Heart left ventricle (tissue), 16 donors: ENCODE measurements around the gene CFAP57. TPM values are rescaled to one million over a fixed set of nuclear protein-coding genes. Genes with fewer than 3 reads are reported as not detected.
"Not testable (repeated sequence)": the region's sequence is repeated elsewhere in the genome, so short reads cannot be mapped to it uniquely, and the experiment has no call there.

Source experiments
- ATAC-seq, 4 donors: fragments of 200-7000 bp; cut with Tn5 transposase; one replicate each; pipeline ENCODE4 v1.9.1; 2020 to 2022; ENCODE audit warnings: moderate library complexity in 4 of 4, mild to moderate bottlenecking in 3 of 4, moderate number of reproducible peaks in 1 of 4
- DNase-seq, 5 donors: peaks; one replicate each; pipeline ENCODE4 v3.0.0-alpha.2; 2020
- H3K27ac ChIP-seq, 12 donors: fragments of 200-600 bp; sonication (generic) in 4 of 12; one replicate each; pipeline versions ENCODE4 v1.5.0 to v1.8.0; 2016 to 2022; ENCODE audit warnings: mild to moderate bottlenecking in 2 of 12
- H3K27me3 ChIP-seq, 9 donors: fragments of 200-600 bp; sonication (generic) in 2 of 9; one replicate each; pipeline versions ENCODE4 v1.5.1 to v1.8.0; 2016 to 2022; ENCODE audit warnings: mild to moderate bottlenecking in 3 of 9
- H3K36me3 ChIP-seq, 9 donors: fragments of 200-600 bp; sonication (generic) in 2 of 9; one replicate each; pipeline versions ENCODE4 v1.5.0 to v1.8.0; 2018 to 2022; ENCODE audit warnings: mild to moderate bottlenecking in 2 of 9
- H3K4me1 ChIP-seq, 12 donors: fragments of 200-600 bp; sonication (generic) in 4 of 12; one replicate each; pipeline versions ENCODE4 v1.5.0 to v1.8.0; 2016 to 2022; ENCODE audit warnings: mild to moderate bottlenecking in 3 of 12
- H3K4me3 ChIP-seq, 12 donors: fragments of 200-600 bp; sonication (generic) in 4 of 12; one replicate each; pipeline versions ENCODE4 v1.5.0 to v1.8.0; 2017 to 2022; ENCODE audit warnings: mild to moderate bottlenecking in 9 of 12, moderate library complexity in 4 of 12
- H3K9me3 ChIP-seq, 12 donors: fragments of 200-600 bp; sonication (generic) in 4 of 12; one replicate each; pipeline versions ENCODE4 v1.5.0 to v1.8.0; 2016 to 2022; ENCODE audit warnings: mild to moderate bottlenecking in 1 of 12
- POLR2A ChIP-seq, 2 donors: fragments of 450-650 bp; IDR thresholded peaks; one replicate each; pipeline ENCODE4 v1.6.1; 2017; ENCODE audit warnings: antibody characterized with exemption in 2 of 2, mild to moderate bottlenecking in 2 of 2, moderate library complexity in 2 of 2
- WGBS, 4 donors: extraction: QIAGEN DNeasy Blood & Tissue Kit in 2 of 4; methylation state at CpG; one replicate each; pipeline versions ENCODE4 v1.1.5 to v1.1.7; 2013 to 2018; 5-methylcytosine and 5-hydroxymethylcytosine counted together
- intact Hi-C, 10 donors: fragments of 100-400 bp; cut with DNase I; formaldehyde crosslinking; loops; one replicate each; pipeline versions ENCODE4 v1.11.1 to v1.14.2; 2022
- polyA plus RNA-seq, 2 donors: library from polyadenylated mRNA; stranded (reverse); fragments of 200-250 nt; gene quantifications; one replicate each; pipeline ENCODE4 v1.2.3, GENCODE V29; 2013
- total RNA-seq, 9 donors: library from RNA; depleted of rRNA in 2 of 9; stranded (reverse); fragments of >200 nt in 2 of 9; fragmentation: NEBNext Ultra II Directional in 3 of 9; extraction: Animal tissue kit (Norgen Biotek cat#: 25700) in 3 of 9; gene quantifications; one replicate each; pipeline versions ENCODE4 v1.1.0 to v1.2.4, GENCODE V29; 2016 to 2023
- TF ChIP-seq, protein P1 (sequence below), 12 donors: fragments of 200-600 bp; sonication (generic) in 4 of 12; IDR thresholded peaks; one replicate each; pipeline versions ENCODE4 v1.5.0 to v1.8.0; 2018 to 2022; ENCODE audit warnings: antibody characterized with exemption in 12 of 12, mild to moderate bottlenecking in 5 of 12
- donor health status: ischemic (EF 13 %, LVEDD 7.1; RV severe dilation, severe dysfunction).
- donor health status: healthy with polysubstance abuse.
- donor health status: DM: no; HTN: yes; CAD: no.
- donor health status: DM: no; HTN: no; CAD: no.
- donor health status: ischemic (EF 25% LVEDD 6.9; RV normal size, moderate dysfunction).
- donor health status: ischemic (EF 25% LVEDD 5.7; RV mildly dilated, moderate dysfunction).
- donor health status: healthy.
- donor health status: DM: yes; HTN: yes; CAD: no.
- donor health status: ischemic (EF 35%, LVEDD 5.7; RV mildly dilated, moderate dysfunction).
- donor health status: nonischemic (EF 11% LVEDD 7.7; RV severe dilation, severe dysfunction).
- donor health status: DM: yes; HTN: yes; CAD: no.
- donor health status: PGD.
- donor health status: ischemic (EF 29% LVEDD 5.4; RV normal size, mild dysfunction).
- donor health status: nonischemic (EF 23%, LVEDD 6.1; RV moderate dilation, normal function).

Gene CFAP57
- total and polyA plus RNA-seq, 11 donors: 0.07 to 0.34 (median 0.13) TPM; not detected in 5

DNA sequence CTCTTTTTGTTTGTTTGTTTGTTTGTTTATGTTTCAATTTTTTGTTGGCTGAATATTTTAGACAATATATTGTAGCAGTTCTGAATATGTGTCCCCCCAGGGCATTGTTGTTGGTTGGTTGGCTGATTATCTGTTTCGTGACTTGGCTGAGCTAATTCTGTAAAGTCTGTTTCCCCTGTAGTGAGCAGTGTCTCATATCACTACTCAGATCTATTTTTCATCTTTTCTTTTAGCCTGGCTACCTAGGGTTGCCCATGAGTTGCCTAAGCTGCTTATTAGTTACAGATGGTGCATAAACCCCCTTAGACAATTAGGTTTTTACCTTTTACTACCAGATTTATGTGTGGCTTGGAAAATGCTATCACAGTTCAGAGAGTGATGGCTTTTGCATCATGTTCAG lies 32.3 kb downstream of the CFAP57 start:
- H3K9me3 ChIP-seq: peaks cover 0 to 14% (median 0%) of the 10 kb centered on the region in 12 donors
- no peak for TF ChIP-seq POLR2A (IDR thresholded peaks at IDR 0.05)
- TF ChIP-seq, protein P1, sequence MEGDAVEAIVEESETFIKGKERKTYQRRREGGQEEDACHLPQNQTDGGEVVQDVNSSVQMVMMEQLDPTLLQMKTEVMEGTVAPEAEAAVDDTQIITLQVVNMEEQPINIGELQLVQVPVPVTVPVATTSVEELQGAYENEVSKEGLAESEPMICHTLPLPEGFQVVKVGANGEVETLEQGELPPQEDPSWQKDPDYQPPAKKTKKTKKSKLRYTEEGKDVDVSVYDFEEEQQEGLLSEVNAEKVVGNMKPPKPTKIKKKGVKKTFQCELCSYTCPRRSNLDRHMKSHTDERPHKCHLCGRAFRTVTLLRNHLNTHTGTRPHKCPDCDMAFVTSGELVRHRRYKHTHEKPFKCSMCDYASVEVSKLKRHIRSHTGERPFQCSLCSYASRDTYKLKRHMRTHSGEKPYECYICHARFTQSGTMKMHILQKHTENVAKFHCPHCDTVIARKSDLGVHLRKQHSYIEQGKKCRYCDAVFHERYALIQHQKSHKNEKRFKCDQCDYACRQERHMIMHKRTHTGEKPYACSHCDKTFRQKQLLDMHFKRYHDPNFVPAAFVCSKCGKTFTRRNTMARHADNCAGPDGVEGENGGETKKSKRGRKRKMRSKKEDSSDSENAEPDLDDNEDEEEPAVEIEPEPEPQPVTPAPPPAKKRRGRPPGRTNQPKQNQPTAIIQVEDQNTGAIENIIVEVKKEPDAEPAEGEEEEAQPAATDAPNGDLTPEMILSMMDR (IDR thresholded peaks at IDR 0.05): no peak
- intact Hi-C loops: no loop called here
- no peak overlapping the region for H3K4me3 ChIP-seq
- no peaks in the 10 kb centered on the region for H3K36me3 ChIP-seq
- no peaks in the 10 kb centered on the region for H3K27me3 ChIP-seq
- ATAC-seq (no peak), DNase-seq (no peak)
- no peak overlapping the region for H3K27ac ChIP-seq
- WGBS, 4 donors: 90 to 95% (median 92%) methylated on average over 1 of the region's 1 CpG
- H3K4me1 ChIP-seq: peaks cover 0 to 30% (median 20%) of the 10 kb centered on the region in 12 donors

DNA sequence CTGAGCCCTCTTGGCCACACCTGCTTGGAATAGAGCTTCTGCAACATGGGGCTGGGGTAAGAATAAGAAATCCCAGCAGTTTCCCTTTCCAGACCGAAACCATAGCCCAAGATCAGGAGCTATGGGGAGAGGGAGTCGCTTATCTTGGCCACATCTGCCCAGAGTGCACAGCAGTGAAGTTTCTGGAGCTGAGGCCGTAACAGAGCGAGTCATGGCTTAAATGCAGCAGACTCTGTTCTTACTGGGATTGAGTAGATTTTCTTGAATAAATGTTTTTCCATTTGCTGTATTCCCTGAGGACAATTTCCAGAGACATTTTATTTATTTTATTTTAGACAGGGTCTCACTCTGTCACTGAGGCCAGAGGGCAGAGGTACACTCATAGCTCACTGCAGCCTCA lies 33.5 kb downstream of the CFAP57 start:
- WGBS, 4 donors: 82 to 90% (median 88%) methylated on average over 4 of the region's 4 CpGs
- Histone ChIP-seq H3K4me3 (no peak overlapping the region), H3K27me3 (no peaks in the 10 kb centered on the region), H3K9me3 (peaks cover 0 to 14% (median 0%) of the 10 kb centered on the region in 12 donors), H3K36me3 (no peaks in the 10 kb centered on the region), H3K4me1 (peaks cover 0 to 30% (median 20%) of the 10 kb centered on the region in 12 donors), H3K27ac (peak overlapping the region in 10 of 12 donors; percentile 41 to 83 (median 67))
- intact Hi-C loops: loop anchor here in 3 of 10 donors (2.0 kb wide), 1 partner anchor 33 kb away; the partner anchor contains the start of genes CFAP57 (in 3 of the 3) and EBNA1BP2 (in 3 of the 3)
- DNase-seq (no peak), ATAC-seq (no peak)
- TF ChIP-seq, protein P1 (IDR thresholded peaks at IDR 0.05): no peak
- TF ChIP-seq POLR2A (IDR thresholded peaks at IDR 0.05): no peak

DNA sequence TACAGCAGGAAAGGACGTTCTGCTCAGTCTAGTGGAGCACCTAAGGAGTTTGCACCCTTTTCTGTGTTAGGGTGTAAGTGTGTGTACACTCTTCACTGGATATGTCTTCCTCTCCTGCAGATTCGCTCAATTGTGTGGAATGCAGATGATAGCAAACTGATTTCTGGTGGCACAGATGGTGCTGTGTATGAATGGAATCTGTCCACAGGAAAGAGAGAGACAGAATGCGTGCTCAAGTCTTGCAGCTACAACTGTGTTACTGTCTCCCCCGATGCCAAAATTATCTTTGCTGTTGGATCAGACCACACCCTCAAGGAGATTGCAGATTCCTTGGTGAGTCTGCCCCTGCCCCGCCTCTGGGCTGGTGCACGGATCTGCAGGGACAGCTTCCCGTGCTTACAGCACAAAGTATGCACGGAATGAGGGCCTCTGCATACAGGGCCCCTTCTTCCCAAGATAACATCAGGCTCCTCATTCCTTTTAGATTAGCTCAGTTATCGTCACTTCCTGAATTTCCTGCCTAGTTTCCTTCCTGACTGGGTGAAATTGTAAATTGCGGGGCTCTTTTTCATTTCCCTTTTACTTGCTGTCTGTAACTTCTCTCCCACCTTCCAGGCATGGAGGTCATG lies 34.6 kb downstream of the CFAP57 start:
- Histone ChIP-seq H3K36me3 (no peaks in the 10 kb centered on the region), H3K9me3 (peaks cover 0 to 14% (median 0%) of the 10 kb centered on the region in 12 donors), H3K27me3 (no peaks in the 10 kb centered on the region), H3K27ac (peak overlapping the region in 11 of 12 donors; percentile 38 to 83 (median 61)), H3K4me3 (peak overlapping the region in 4 of 12 donors; percentile 1 to 10 (median 8)), H3K4me1 (peaks cover 0 to 30% (median 20%) of the 10 kb centered on the region in 12 donors)
- peak in 4 of 5 donors; percentile 40 to 62 (median 48) for DNase-seq
- intact Hi-C loops: loop anchor here in 3 of 10 donors (2.0 kb wide), 1 partner anchor 34 kb away; the partner anchor contains the start of genes CFAP57 (in 3 of the 3) and EBNA1BP2 (in 3 of the 3)
- 8 to 16% (median 11%) methylated on average over 10 of the region's 10 CpGs for WGBS, 4 donors
- TF ChIP-seq, protein P1 (IDR thresholded peaks at IDR 0.05): no peak
- TF ChIP-seq POLR2A (IDR thresholded peaks at IDR 0.05): no peak
- ATAC-seq: peak; percentile 74 to 94 (median 88)

DNA sequence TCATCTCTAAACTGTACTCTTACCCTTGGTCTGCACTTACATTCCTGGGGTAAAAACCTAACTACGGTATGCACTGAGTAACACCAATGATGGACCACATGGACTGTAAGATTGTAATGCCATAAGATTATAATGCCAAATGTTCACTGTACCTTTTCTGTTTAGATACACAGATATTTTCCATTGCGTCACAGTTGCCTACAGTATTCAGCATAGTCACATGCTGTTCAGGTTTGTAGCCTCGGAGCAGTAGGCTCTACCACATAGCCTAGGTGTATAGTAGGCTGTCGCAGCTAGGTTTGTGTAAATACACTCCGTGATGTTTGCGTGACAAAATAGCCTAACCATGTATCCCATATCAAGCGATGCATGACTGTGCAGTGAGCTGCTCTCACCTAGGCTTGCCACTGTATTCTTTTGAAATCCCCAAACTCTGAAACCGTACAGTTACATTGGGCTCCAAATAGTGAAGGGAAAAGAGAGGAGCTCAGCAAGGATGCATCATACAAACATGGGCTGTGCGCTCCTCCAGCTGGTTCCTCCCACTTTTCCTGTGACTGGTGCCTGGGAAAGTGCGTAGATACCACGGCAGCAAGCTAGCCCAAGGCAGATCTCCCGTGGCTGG lies 35.2 kb downstream of the CFAP57 start:
- ATAC-seq: peak; percentile 18 to 81 (median 52)
- H3K4me3 ChIP-seq: peak overlapping the region in 3 of 12 donors; percentile 1 to 9 (median 7)

DNA sequence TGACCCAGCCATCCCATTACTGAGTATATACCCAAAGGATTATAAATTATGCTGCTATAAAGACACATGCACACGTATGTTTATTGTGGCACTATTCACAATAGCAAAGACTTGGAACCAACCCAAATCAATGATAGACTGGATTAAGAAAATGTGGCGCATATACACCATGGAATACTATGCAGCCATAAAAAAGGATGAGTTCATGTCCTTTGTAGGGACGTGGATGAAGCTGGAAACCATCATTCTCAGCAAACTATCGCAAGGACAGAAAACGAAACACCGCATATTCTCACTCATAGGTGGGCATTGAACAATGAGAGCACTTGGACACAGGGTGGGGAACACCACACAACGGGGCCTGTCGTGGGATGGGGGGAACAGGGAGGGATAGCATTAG lies 36.1 kb downstream of the CFAP57 start:
- H3K27ac ChIP-seq, H3K36me3 ChIP-seq, intact Hi-C loops, ATAC-seq, DNase-seq, H3K27me3 ChIP-seq, H3K4me3 ChIP-seq: not testable (repeated sequence)
- 96 to 98% (median 97%) methylated on average over 8 of the region's 8 CpGs for WGBS, 4 donors
- peaks cover 0 to 12% (median 0%) of the 10 kb centered on the region in 12 donors for H3K9me3 ChIP-seq
- peaks cover 0 to 30% (median 20%) of the 10 kb centered on the region in 12 donors for H3K4me1 ChIP-seq

More for the DNA sequence above, 35.2 kb downstream of the CFAP57 start:
- no peak for TF ChIP-seq POLR2A (IDR thresholded peaks at IDR 0.05)
- TF ChIP-seq, protein P1 (IDR thresholded peaks at IDR 0.05): no peak
- Histone ChIP-seq H3K9me3 (peaks cover 0 to 14% (median 0%) of the 10 kb centered on the region in 12 donors), H3K36me3 (no peaks in the 10 kb centered on the region), H3K4me1 (peaks cover 0 to 30% (median 20%) of the 10 kb centered on the region in 12 donors), H3K27me3 (no peaks in the 10 kb centered on the region), H3K27ac (peak overlapping the region in 11 of 12 donors; percentile 38 to 83 (median 61))
- intact Hi-C loops: loop anchor here in 3 of 10 donors (2.0 kb wide), 1 partner anchor 35 kb away; the partner anchor contains the start of genes CFAP57 (in 3 of the 3) and EBNA1BP2 (in 3 of the 3)
- 63 to 69% (median 67%) methylated on average over 11 to 12 of the region's 12 CpGs for WGBS, 4 donors
- DNase-seq: peak in 1 of 5 donors; percentile 35
